DND-41 (cell line): Measurements from ENCODE around the gene HECTD4.

Experiments
- ATAC-seq: fragments of 200-7000 bp; cut with Tn5 transposase; 3 replicates; pipeline ENCODE4 v1.9.1; 2021; ENCODE audit warnings: low read depth; ENCODE audit not compliant: insufficient read depth
- DNase-seq: peaks from one replicate; pipeline ENCODE4 v3.0.0-alpha.2; 2020
- H2AFZ ChIP-seq: 2 replicates; pipeline ENCODE4 v1.6.0; 2012; ENCODE audit warnings: low read depth, low read length
- H3K27ac ChIP-seq: 2 replicates; pipeline ENCODE4 v1.5.1; 2012; ENCODE audit warnings: low read length, inconsistent platforms
- H3K27me3 ChIP-seq: fragments of 200-600 bp; sonication (generic); 2 replicates; pipeline ENCODE4 v1.6.0; 2012; ENCODE audit warnings: low read length, mild to moderate bottlenecking, inconsistent platforms; ENCODE audit not compliant: insufficient read depth, poor library complexity
- H3K36me3 ChIP-seq: 2 replicates; pipeline ENCODE4 v1.5.1; 2012; ENCODE audit warnings: low read length, inconsistent platforms; ENCODE audit not compliant: insufficient read depth
- H3K4me1 ChIP-seq: 2 replicates; pipeline ENCODE4 v1.5.1; 2012; ENCODE audit warnings: mild to moderate bottlenecking, low read length; ENCODE audit not compliant: insufficient read depth
- H3K4me2 ChIP-seq: 2 replicates; pipeline ENCODE4 v1.6.0; 2012; ENCODE audit warnings: mild to moderate bottlenecking, moderate library complexity, low read length, inconsistent platforms; ENCODE audit not compliant: insufficient read depth
- H3K4me3 ChIP-seq, 2 experiments: fragments of 200-600 bp in 1 of 2; shearing (Covaris generic) in 1 of 2; 2 replicates each; pipeline ENCODE4 v1.5.1; 2012 to 2016; ENCODE audit warnings: inconsistent platforms in 2 of 2, low read length in 2 of 2, mild to moderate bottlenecking in 2 of 2, low read depth in 1 of 2, moderate library complexity in 1 of 2
- H3K79me2 ChIP-seq: 2 replicates; pipeline ENCODE4 v1.6.0; 2012; ENCODE audit warnings: low read length, inconsistent platforms; ENCODE audit not compliant: insufficient read depth
- H3K9ac ChIP-seq: 2 replicates; pipeline ENCODE4 v1.6.0; 2012; ENCODE audit warnings: low read depth, mild to moderate bottlenecking, inconsistent platforms, low read length, moderate library complexity
- H3K9me3 ChIP-seq: 2 replicates; pipeline ENCODE4 v1.5.1; 2012; ENCODE audit warnings: low read length, moderate library complexity, mild to moderate bottlenecking, inconsistent platforms; ENCODE audit not compliant: insufficient read depth, severe bottlenecking
- H4K20me1 ChIP-seq: 2 replicates; pipeline ENCODE4 v1.6.0; 2012; ENCODE audit warnings: low read length; ENCODE audit not compliant: insufficient read depth
- CTCF ChIP-seq: IDR thresholded peaks from 2 replicates; pipeline ENCODE4 v1.5.1; 2012; ENCODE audit warnings: borderline replicate concordance, low read length, moderate library complexity, mild to moderate bottlenecking; ENCODE audit not compliant: poor library complexity, severe bottlenecking; ENCODE audit errors: extremely low read depth
- EZH2 ChIP-seq: IDR thresholded peaks from 3 replicates; pipeline ENCODE4 v1.6.1; 2012; ENCODE audit warnings: borderline replicate concordance, low read depth, mild to moderate bottlenecking, moderate library complexity, low read length, inconsistent platforms; ENCODE audit not compliant: severe bottlenecking

HECTD4 gene

GRCh38 chr12:112346194-112346593 lies 36.0 kb downstream of the HECTD4 start:
- no peak overlapping the region for H3K4me3 ChIP-seq
- DNase-seq (no peak), ATAC-seq (no peak)
- peaks cover 20% of the 10 kb centered on the region for H4K20me1 ChIP-seq
- no peak overlapping the region for H2AFZ ChIP-seq
- H3K27me3 ChIP-seq = no peaks in the 10 kb centered on the region
- H3K79me2 ChIP-seq = peaks cover 44% of the 10 kb centered on the region
- no peaks in the 10 kb centered on the region for H3K4me1 ChIP-seq
- TF ChIP-seq EZH2 (no peak), CTCF (no peak)
- no peaks in the 10 kb centered on the region for H3K36me3 ChIP-seq
- H3K9ac ChIP-seq = no peak overlapping the region
- no peak overlapping the region for H3K4me2 ChIP-seq
- no peaks in the 10 kb centered on the region for H3K9me3 ChIP-seq
- H3K27ac ChIP-seq = no peak overlapping the region

- Histone ChIP-seq H3K36me3 (no peaks in the 10 kb centered on the region), H3K9ac (no peak overlapping the region), H2AFZ (no peak overlapping the region), H3K27me3 (no peaks in the 10 kb centered on the region), H3K4me3 (no peak overlapping the region), H3K27ac (no peak overlapping the region), H3K79me2 (peaks cover 47% of the 10 kb centered on the region), H3K4me2 (no peak overlapping the region), H4K20me1 (peaks cover 18% of the 10 kb centered on the region), H3K4me1 (no peaks in the 10 kb centered on the region), H3K9me3 (no peaks in the 10 kb centered on the region)
- ATAC-seq = no peak
- no peak for TF ChIP-seq CTCF
- no peak for TF ChIP-seq EZH2
- DNase-seq = no peak
These were observed 38.0 kb downstream of the HECTD4 start for GRCh38 chr12:112344220-112344619.

- no peaks in the 10 kb centered on the region for H3K9me3 ChIP-seq
- H4K20me1 ChIP-seq = peaks cover 19% of the 10 kb centered on the region
- DNase-seq (no peak), ATAC-seq (no peak)
- H3K4me2 ChIP-seq = no peak overlapping the region
- H3K27me3 ChIP-seq = no peaks in the 10 kb centered on the region
- peaks cover 47% of the 10 kb centered on the region for H3K79me2 ChIP-seq
- H3K4me3 ChIP-seq = no peak overlapping the region
- no peak overlapping the region for H3K27ac ChIP-seq
- H2AFZ ChIP-seq = no peak overlapping the region
- H3K9ac ChIP-seq = no peak overlapping the region
- no peak for TF ChIP-seq EZH2
- no peaks in the 10 kb centered on the region for H3K36me3 ChIP-seq
- no peaks in the 10 kb centered on the region for H3K4me1 ChIP-seq
These were observed 39.6 kb downstream of the HECTD4 start for GRCh38 chr12:112342587-112342986.

GRCh38 chr12:112341046-112341825 lies 41.0 kb downstream of the HECTD4 start:
- Histone ChIP-seq H3K4me1 (no peaks in the 10 kb centered on the region), H3K9ac (no peak overlapping the region), H2AFZ (no peak overlapping the region), H3K79me2 (peaks cover 38% of the 10 kb centered on the region), H3K27me3 (no peaks in the 10 kb centered on the region), H3K27ac (no peak overlapping the region), H3K4me2 (no peak overlapping the region), H4K20me1 (peaks cover 17% of the 10 kb centered on the region; the same call in 1 of the 2 replicates), H3K36me3 (no peaks in the 10 kb centered on the region), H3K9me3 (no peaks in the 10 kb centered on the region), H3K4me3 (no peak overlapping the region)
- ATAC-seq = no peak
- no peak for TF ChIP-seq CTCF
- TF ChIP-seq EZH2 = no peak
- no peak for DNase-seq
